SU-DHL-6 (cell line): ENCODE measurements around the gene AMY1C.
"Not testable (repeated sequence)": the region's sequence is repeated elsewhere in the genome, so short reads cannot be mapped to it uniquely, and the experiment has no call there.

Source experiments
- H2AFZ ChIP-seq: fragments of 200-600 bp; sonication (generic); 2 replicates; pipeline ENCODE4 v1.6.1; 2014; ENCODE audit warnings: low read depth, mild to moderate bottlenecking, moderate library complexity, mixed read lengths, antibody characterized with exemption, low read length; ENCODE audit not compliant: severe bottlenecking
- H3F3A ChIP-seq: fragments of 200-600 bp; shearing (Covaris generic); 2 replicates; pipeline ENCODE4 v1.6.0; 2016; ENCODE audit warnings: antibody characterized with exemption, mild to moderate bottlenecking; ENCODE audit not compliant: insufficient read depth
- H3K27ac ChIP-seq: fragments of 200-600 bp; sonication (generic); 2 replicates; pipeline ENCODE4 v1.5.1; 2016; ENCODE audit warnings: low read depth, mild to moderate bottlenecking, low read length, moderate library complexity, mixed read lengths
- H3K27me3 ChIP-seq: fragments of 200-600 bp; sonication (generic), shearing (Covaris generic); 2 replicates; pipeline ENCODE4 v1.6.0; 2014; ENCODE audit warnings: mild to moderate bottlenecking, low read length
- H3K36me3 ChIP-seq: fragments of 200-600 bp; sonication (generic); 2 replicates; pipeline ENCODE4 v1.6.1; 2014; ENCODE audit warnings: mild to moderate bottlenecking, low read length, mixed read lengths
- H3K4me2 ChIP-seq: fragments of 300-600, 200-600 bp; shearing (Covaris generic), sonication (generic); 2 replicates; pipeline ENCODE4 v1.6.0; 2014; ENCODE audit warnings: low read length, low read depth, mild to moderate bottlenecking; ENCODE audit not compliant: poor library complexity, severe bottlenecking
- H3K4me3 ChIP-seq: fragments of 200-600 bp; sonication (generic); 2 replicates; pipeline ENCODE4 v1.5.1; 2014; ENCODE audit warnings: antibody characterized with exemption, low read length, mild to moderate bottlenecking, mixed read lengths; ENCODE audit not compliant: insufficient read depth, poor library complexity, severe bottlenecking
- H3K79me2 ChIP-seq: fragments of 200-600 bp; sonication (generic); 2 replicates; pipeline ENCODE4 v1.6.1; 2014; ENCODE audit warnings: mild to moderate bottlenecking, low read length, moderate library complexity; ENCODE audit not compliant: insufficient read depth
- H3K9ac ChIP-seq: fragments of 200-600 bp; sonication (generic); 2 replicates; pipeline ENCODE4 v1.7.0; 2014; ENCODE audit warnings: mild to moderate bottlenecking, low read length
- H3K9me2 ChIP-seq: fragments of 200-600 bp; sonication (generic); replicated peaks from 2 replicates; pipeline ENCODE4 v1.6.1; 2014; ENCODE audit warnings: low read length; ENCODE audit not compliant: insufficient read depth
- H3K9me3 ChIP-seq: fragments of 200-600 bp; sonication (generic); 2 replicates; pipeline ENCODE4 v1.6.1; 2014; ENCODE audit warnings: low read length, mixed read lengths; ENCODE audit not compliant: insufficient read depth
- H4K20me1 ChIP-seq: fragments of 200-600 bp; sonication (generic); 2 replicates; pipeline ENCODE4 v1.6.1; 2014; ENCODE audit warnings: low read depth, mild to moderate bottlenecking, antibody characterized with exemption, low read length, moderate library complexity, mixed read lengths
- CTCF ChIP-seq: fragments of 200-600 bp; sonication (generic); IDR thresholded peaks from one replicate; pipeline ENCODE4 v1.5.1; 2017; ENCODE audit warnings: antibody characterized with exemption, mild to moderate bottlenecking, low read length, moderate library complexity; ENCODE audit not compliant: insufficient read depth, poor library complexity, severe bottlenecking
- EZH2phosphoT487 ChIP-seq: fragments of 200-600 bp; sonication (generic), shearing (Covaris generic); conservative IDR thresholded peaks from 2 replicates; pipeline ENCODE4 v1.6.1; 2018; ENCODE audit warnings: mild to moderate bottlenecking, antibody characterized with exemption, low read length, moderate library complexity, mixed read lengths

Gene AMY1C

DNA sequence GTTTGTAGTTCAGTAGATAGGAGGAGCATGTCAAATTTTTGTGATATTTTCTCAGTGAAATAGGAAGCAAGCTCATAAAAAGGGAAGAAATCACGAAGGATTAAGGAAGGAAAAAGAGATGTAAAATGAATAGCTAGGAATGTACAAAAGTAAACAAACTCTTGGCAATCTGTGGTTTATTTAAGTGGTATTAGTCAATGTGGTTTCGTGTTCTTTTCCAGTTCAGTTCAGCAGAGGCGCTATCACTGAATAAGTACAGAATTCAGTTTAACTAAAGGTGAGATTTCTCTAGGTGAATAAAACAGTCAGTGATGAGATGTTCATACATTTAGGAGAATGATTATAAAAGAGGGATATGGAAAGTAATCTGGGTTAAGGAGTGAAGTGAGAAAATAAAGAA, 11.7 kb upstream of the AMY1C start:
- H3F3A ChIP-seq, H3K9me2 ChIP-seq, H3K9ac ChIP-seq: not testable (repeated sequence)

DNA sequence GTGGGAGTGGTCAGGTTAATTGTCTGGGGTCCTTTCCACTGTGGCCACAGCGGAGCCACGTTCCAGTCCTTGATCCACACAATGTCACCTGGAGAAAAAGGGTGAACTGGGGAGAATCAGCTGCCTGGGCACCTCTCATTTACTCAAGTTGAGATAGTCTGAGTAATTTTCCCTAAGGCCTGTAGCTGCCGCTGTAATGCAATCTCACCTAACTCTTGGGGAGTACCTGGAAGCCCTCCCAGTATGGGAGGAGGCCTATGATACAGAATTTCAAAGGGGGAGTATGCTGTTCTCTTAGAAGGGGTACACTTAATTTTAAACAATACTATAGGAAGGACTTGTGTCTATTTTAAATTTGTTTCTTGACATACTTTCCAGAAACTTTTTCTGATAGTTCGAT, 5.2 kb upstream of the AMY1C start:
- not testable (repeated sequence) for H3K9ac ChIP-seq, H2AFZ ChIP-seq, H3F3A ChIP-seq, H3K9me3 ChIP-seq, H4K20me1 ChIP-seq, H3K4me3 ChIP-seq, H3K27me3 ChIP-seq, H3K4me2 ChIP-seq, H3K36me3 ChIP-seq, H3K79me2 ChIP-seq, H3K9me2 ChIP-seq, H3K27ac ChIP-seq

More for the DNA sequence above, 11.7 kb upstream of the AMY1C start:
- H3K4me3 ChIP-seq, H3K9me3 ChIP-seq, H3K79me2 ChIP-seq, H3K36me3 ChIP-seq, H3K27me3 ChIP-seq, H4K20me1 ChIP-seq, H3K4me2 ChIP-seq, H2AFZ ChIP-seq, H3K27ac ChIP-seq: not testable (repeated sequence)

- not testable (repeated sequence) for H3K4me3 ChIP-seq, H3K36me3 ChIP-seq, H3K9me3 ChIP-seq, H3K4me2 ChIP-seq, H3K9ac ChIP-seq, H3K27ac ChIP-seq, H3K79me2 ChIP-seq, H4K20me1 ChIP-seq, H3K27me3 ChIP-seq, H3K9me2 ChIP-seq, H2AFZ ChIP-seq, H3F3A ChIP-seq
These were observed 4.7 kb upstream of the AMY1C start for GRCh38 chr1:103745040-103745439.

DNA sequence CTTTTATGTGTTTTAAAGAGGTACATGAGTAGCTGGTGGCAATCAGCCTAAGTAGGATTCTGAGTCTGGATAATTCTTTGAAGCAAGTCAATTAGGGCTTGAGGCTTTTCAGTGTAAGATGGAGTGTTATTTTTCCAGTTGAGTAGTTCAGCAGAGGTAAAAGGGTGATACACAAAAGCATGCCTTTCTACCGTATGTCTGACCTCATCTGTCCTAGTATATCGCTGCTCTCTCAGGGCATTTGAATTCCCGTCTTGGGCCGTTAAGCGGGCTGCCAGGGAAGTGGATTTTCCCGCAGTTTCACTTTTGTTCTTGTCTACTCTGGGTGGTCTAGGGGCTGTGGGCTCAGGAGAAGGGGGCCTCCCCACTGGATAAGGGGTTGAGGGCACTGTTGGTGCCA, 1.4 kb upstream of the AMY1C start:
- H3K4me2 ChIP-seq, H3K4me3 ChIP-seq, H3K79me2 ChIP-seq, H2AFZ ChIP-seq, H4K20me1 ChIP-seq, H3K27me3 ChIP-seq, H3K36me3 ChIP-seq, H3K9ac ChIP-seq, H3F3A ChIP-seq, H3K9me3 ChIP-seq, H3K9me2 ChIP-seq, H3K27ac ChIP-seq: not testable (repeated sequence)

DNA sequence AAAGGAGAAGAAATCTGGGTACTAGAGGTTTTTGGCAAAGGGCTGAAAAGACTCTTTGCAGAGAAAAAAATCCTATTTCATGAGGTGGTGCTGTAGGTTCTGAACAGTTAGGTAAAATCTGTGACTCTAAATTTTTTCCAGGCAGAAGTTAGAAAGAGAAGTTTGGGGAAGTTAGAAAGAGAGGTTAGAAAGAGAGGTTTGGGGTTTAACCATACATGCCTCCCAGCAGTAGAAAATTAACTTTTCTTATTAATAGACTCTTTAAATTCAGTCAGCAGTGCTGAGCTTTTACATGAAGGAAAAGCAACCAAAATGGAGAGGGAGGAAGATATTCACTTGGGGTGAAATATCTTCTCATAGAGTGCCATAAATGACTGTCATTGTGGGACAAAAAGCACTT, 12.2 kb downstream of the AMY1C start:
- Histone ChIP-seq H4K20me1 (no peaks in the 10 kb centered on the region), H3K36me3 (no peaks in the 10 kb centered on the region), H3K27ac (no peak overlapping the region), H3K79me2 (no peaks in the 10 kb centered on the region), H3K9ac (no peak overlapping the region), H3K27me3 (no peaks in the 10 kb centered on the region), H3K4me3 (no peak overlapping the region), H2AFZ (no peak overlapping the region), H3K9me2 (no peaks in the 10 kb centered on the region), H3F3A (no peaks in the 10 kb centered on the region), H3K9me3 (no peaks in the 10 kb centered on the region), H3K4me2 (no peak overlapping the region)
- no peak for TF ChIP-seq EZH2phosphoT487
- no peak for TF ChIP-seq CTCF
